T-helper 2 cell treated with Interferon-gamma antibody and Interleukin-4, amounts not matched to agents 5 μg/mL and 100 μg/mL, for 36 hours (primary cell): ENCODE results near the gene KRTAP2-4.
"Not testable (repeated sequence)": the region's sequence is repeated elsewhere in the genome, so short reads cannot be mapped to it uniquely, and the experiment has no call there.

Experiments used
- DNase-seq: peaks from one replicate; pipeline ENCODE4 v3.0.0; 2021; ENCODE audit warnings: low spot score
- H3K27ac Mint-ChIP-seq: one replicate; pipeline ENCODE4 v1.8.0; 2021; ENCODE audit warnings: mild to moderate bottlenecking, mixed read lengths
- H3K27me3 Mint-ChIP-seq: one replicate; pipeline ENCODE4 v1.8.0; 2021; ENCODE audit warnings: low read depth, mixed read lengths
- H3K36me3 Mint-ChIP-seq: one replicate; pipeline ENCODE4 v1.8.0; 2021; ENCODE audit warnings: low read depth, mixed read lengths
- H3K4me1 Mint-ChIP-seq: one replicate; pipeline ENCODE4 v1.8.0; 2021; ENCODE audit warnings: low read depth, mixed read lengths
- H3K4me3 Mint-ChIP-seq: one replicate; pipeline ENCODE4 v1.8.0; 2022; ENCODE audit warnings: mild to moderate bottlenecking, moderate library complexity, mixed read lengths
- H3K9me3 Mint-ChIP-seq: one replicate; pipeline ENCODE4 v1.8.0; 2021; ENCODE audit warnings: mixed read lengths

Gene KRTAP2-4

GRCh38 chr17:41065829-41066624, at the start of gene KRTAP2-4:
TSS of gene KRTAP2-4 (minus strand) at chr17:41065879. CDS start at chr17:41065845, 34 bp downstream.
- Mint-ChIP-seq H3K27ac (no peak within 1 kb of the TSS), H3K36me3 (no peaks in the 10 kb centered on the region), H3K4me1 (no peaks in the 10 kb centered on the region), H3K9me3 (no peaks in the 10 kb centered on the region), H3K27me3 (peaks cover 8% of the 10 kb centered on the region), H3K4me3 (no peak within 1 kb of the TSS)
- DNase-seq, result no peak

GRCh38 chr17:41111151-41111885, 45.6 kb upstream of the KRTAP2-4 start:
- peaks cover 8% of the 10 kb centered on the region for H3K9me3 Mint-ChIP-seq
- DNase-seq, result no peak

GRCh38 chr17:41108728-41109386, 43.2 kb upstream of the KRTAP2-4 start:
- not testable (repeated sequence) for H3K36me3 Mint-ChIP-seq, H3K27ac Mint-ChIP-seq, H3K4me1 Mint-ChIP-seq, H3K9me3 Mint-ChIP-seq, H3K27me3 Mint-ChIP-seq, H3K4me3 Mint-ChIP-seq, DNase-seq

More at GRCh38 chr17:41111151-41111885, 45.6 kb upstream of the KRTAP2-4 start:
- H3K4me3 Mint-ChIP-seq, result no peak overlapping the region
- no peak overlapping the region for H3K27ac Mint-ChIP-seq
- peaks cover 3% of the 10 kb centered on the region for H3K4me1 Mint-ChIP-seq
- H3K36me3 Mint-ChIP-seq, result no peaks in the 10 kb centered on the region
- peaks cover 13% of the 10 kb centered on the region for H3K27me3 Mint-ChIP-seq

- no peak for DNase-seq
- no peaks in the 10 kb centered on the region for H3K36me3 Mint-ChIP-seq
- H3K27me3 Mint-ChIP-seq, result peaks cover 9% of the 10 kb centered on the region
- no peak overlapping the region for H3K27ac Mint-ChIP-seq
- H3K4me3 Mint-ChIP-seq, result no peak overlapping the region
- peaks cover 3% of the 10 kb centered on the region for H3K4me1 Mint-ChIP-seq
- H3K9me3 Mint-ChIP-seq, result peaks cover 8% of the 10 kb centered on the region
These were observed 42.3 kb upstream of the KRTAP2-4 start for GRCh38 chr17:41107941-41108450.

- DNase-seq, H3K4me3 Mint-ChIP-seq, H3K36me3 Mint-ChIP-seq, H3K9me3 Mint-ChIP-seq, H3K4me1 Mint-ChIP-seq, H3K27ac Mint-ChIP-seq, H3K27me3 Mint-ChIP-seq: not testable (repeated sequence)
These were observed 39.7 kb upstream of the KRTAP2-4 start, which contains the start of gene KRTAP4-9 for GRCh38 chr17:41105347-41105746. TSS of gene KRTAP4-9 (plus strand) at chr17:41105389. CDS start at chr17:41105389, 0 bp downstream.

GRCh38 chr17:41104386-41105038, 38.8 kb upstream of the KRTAP2-4 start:
- not testable (repeated sequence) for DNase-seq, H3K9me3 Mint-ChIP-seq, H3K4me1 Mint-ChIP-seq, H3K27me3 Mint-ChIP-seq, H3K36me3 Mint-ChIP-seq, H3K27ac Mint-ChIP-seq, H3K4me3 Mint-ChIP-seq

- Mint-ChIP-seq H3K27me3 (peaks cover 6% of the 10 kb centered on the region), H3K36me3 (no peaks in the 10 kb centered on the region), H3K9me3 (no peaks in the 10 kb centered on the region), H3K4me1 (peaks cover 3% of the 10 kb centered on the region), H3K27ac (no peak overlapping the region), H3K4me3 (no peak overlapping the region)
- no peak for DNase-seq
These were observed 38.2 kb upstream of the KRTAP2-4 start for GRCh38 chr17:41103896-41104295.

GRCh38 chr17:41101586-41102259, 36.0 kb upstream of the KRTAP2-4 start, which contains the start of gene KRTAP4-16:
TSS of gene KRTAP4-16 (minus strand) at chr17:41102209. CDS start at chr17:41102209, 0 bp downstream.
- Mint-ChIP-seq H3K4me1 (no peaks in the 10 kb centered on the region), H3K9me3 (no peaks in the 10 kb centered on the region), H3K36me3 (no peaks in the 10 kb centered on the region), H3K27me3 (no peaks in the 10 kb centered on the region), H3K4me3 (no peak within 1 kb of the TSS), H3K27ac (no peak within 1 kb of the TSS)
- no peak for DNase-seq

GRCh38 chr17:41099682-41100480, 34.2 kb upstream of the KRTAP2-4 start:
- not testable (repeated sequence) for DNase-seq, H3K9me3 Mint-ChIP-seq, H3K4me1 Mint-ChIP-seq

GRCh38 chr17:41098481-41098880, 32.8 kb upstream of the KRTAP2-4 start:
- no peak overlapping the region for H3K27ac Mint-ChIP-seq
- no peak for DNase-seq
- H3K9me3 Mint-ChIP-seq, result no peaks in the 10 kb centered on the region
- H3K4me1 Mint-ChIP-seq, result no peaks in the 10 kb centered on the region
- H3K27me3 Mint-ChIP-seq, result peaks cover 5% of the 10 kb centered on the region
- no peak overlapping the region for H3K4me3 Mint-ChIP-seq
- no peaks in the 10 kb centered on the region for H3K36me3 Mint-ChIP-seq

More at GRCh38 chr17:41099682-41100480, 34.2 kb upstream of the KRTAP2-4 start:
- not testable (repeated sequence) for H3K4me3 Mint-ChIP-seq, H3K27me3 Mint-ChIP-seq, H3K27ac Mint-ChIP-seq, H3K36me3 Mint-ChIP-seq

GRCh38 chr17:41098042-41098441, 32.4 kb upstream of the KRTAP2-4 start, which contains the start of gene KRTAP4-8:
TSS of gene KRTAP4-8 (minus strand) at chr17:41098142. CDS start at chr17:41098084, 58 bp downstream.
- Mint-ChIP-seq H3K4me1 (no peaks in the 10 kb centered on the region), H3K9me3 (peaks cover 2% of the 10 kb centered on the region), H3K36me3 (no peaks in the 10 kb centered on the region), H3K4me3 (no peak within 1 kb of the TSS), H3K27ac (no peak within 1 kb of the TSS), H3K27me3 (peaks cover 5% of the 10 kb centered on the region)
- DNase-seq, result no peak

- no peaks in the 10 kb centered on the region for H3K4me1 Mint-ChIP-seq
- peaks cover 5% of the 10 kb centered on the region for H3K27me3 Mint-ChIP-seq
- peaks cover 6% of the 10 kb centered on the region for H3K9me3 Mint-ChIP-seq
- no peak overlapping the region for H3K4me3 Mint-ChIP-seq
- DNase-seq, result no peak
- H3K36me3 Mint-ChIP-seq, result no peaks in the 10 kb centered on the region
- H3K27ac Mint-ChIP-seq, result no peak overlapping the region
These were observed 30.4 kb upstream of the KRTAP2-4 start for GRCh38 chr17:41096055-41096454.
